ENCODE measurements around the gene CPVL.

The CPVL gene

DNA sequence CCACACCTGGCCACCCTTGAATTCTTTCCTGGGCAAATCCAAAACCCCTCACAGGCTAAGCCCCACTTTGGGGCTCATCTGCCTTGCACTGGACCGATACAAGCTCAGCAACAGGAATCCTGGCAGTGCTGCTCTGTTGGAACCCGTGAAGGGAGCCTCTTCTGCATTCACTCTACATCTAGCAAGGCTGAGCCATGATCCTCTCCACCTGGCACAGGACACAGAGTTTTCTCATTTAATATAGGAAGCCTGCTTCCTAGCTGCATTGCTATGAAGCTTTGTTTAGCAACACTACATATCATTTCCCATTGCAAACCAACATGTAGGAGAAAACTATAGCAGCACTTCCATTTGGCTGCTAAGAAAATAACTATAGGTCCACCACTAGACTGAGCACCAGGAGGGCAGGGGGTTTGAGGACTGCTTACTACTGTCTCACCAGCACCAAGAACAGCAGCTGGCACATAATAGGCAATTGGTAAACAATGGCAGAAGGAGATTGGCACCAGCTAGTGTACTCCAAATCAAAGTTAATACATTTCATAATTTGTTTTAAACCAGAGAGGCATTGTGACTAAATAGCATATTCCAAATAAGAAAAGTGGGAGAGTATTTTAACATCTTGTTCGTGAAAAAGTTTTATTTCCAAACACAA lies 56.1 kb downstream of the CPVL start:
- DNase-seq, result no peak

- DNase-seq, result no peak
Measured at GRCh38 chr7:29087840-29088170, 58.5 kb downstream of the CPVL start.

DNA sequence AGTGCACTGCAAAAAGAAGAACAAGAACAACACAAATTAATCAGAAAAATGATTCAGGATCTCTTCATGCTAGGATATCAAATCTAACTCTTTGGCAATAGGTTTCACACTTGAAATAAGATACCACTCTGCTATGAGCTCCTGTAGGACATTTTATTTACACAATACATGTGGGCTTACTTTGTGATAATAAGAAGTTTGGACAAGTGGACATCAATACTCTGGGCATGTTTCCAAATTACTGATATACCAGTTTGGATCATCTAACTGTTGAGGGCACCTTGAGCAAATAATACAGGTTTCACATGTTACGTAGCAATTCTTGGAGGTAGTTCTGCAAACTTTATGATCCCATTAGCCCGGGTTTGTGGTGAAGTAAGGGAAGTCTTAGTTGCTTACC lies 59.8 kb downstream of the CPVL start:
- no peak for DNase-seq

DNA sequence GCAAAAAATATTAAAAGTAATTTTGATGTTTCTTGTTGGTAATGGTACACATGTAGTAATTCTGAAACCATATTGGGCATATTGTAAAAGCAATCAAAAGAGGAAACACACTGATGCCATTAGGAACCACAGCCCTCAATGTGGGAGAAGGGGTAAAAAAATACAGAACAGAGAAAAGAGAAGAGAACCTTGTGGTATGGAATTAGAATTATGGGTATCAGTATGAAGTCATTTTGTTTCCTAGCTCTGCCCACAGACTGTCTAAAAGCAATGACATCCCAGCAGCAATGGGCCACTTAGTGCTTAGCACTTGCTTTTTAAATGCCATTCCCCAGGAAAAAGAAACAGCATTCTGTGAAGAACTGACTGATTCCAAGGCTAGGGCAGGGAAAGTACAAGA lies 61.5 kb downstream of the CPVL start:
- DNase-seq, result no peak

- DNase-seq, result no peak
Measured at GRCh38 chr7:29080803-29081202, 65.5 kb downstream of the CPVL start.

- DNase-seq, result no peak
Measured at GRCh38 chr7:29078311-29079260, 67.8 kb downstream of the CPVL start.

DNA sequence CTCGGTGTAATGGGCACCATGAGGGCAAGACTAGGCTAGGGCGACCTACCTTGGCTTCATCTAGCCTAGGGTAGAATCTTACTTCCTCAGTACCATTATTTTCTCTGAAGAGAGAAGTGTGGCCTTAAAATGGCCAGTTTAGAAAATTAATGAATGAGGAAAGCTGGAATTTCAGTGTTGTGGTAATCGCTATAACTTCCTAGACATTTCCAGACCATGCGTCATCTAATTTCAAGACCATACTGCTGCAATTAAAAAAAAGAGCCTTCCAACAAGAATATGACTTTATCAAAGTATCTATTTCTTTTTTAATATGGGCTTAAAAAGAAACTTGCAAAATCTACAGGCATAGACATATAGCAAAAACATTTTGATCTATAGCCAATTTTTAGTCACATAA lies 68.5 kb downstream of the CPVL start:
- no peak for DNase-seq

DNA sequence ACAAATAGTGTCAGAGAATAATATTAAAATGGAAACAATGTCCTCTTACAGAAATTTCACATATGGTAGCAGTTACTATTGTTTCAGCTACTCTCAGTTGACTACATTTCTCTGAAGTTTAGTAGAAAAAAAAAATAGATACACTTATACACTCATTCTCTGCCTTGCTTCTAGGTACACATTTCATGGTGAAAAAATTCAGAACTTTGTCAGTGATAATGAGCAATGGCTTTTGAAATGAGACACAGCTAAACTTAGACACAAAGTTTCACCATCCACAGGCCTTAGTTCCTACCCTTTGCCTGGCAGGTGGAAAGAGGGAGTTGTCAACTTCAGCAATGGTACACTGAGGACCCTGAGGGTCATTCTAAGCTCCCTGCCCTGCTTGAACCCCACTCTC lies 69.2 kb downstream of the CPVL start:
- no peak for DNase-seq

DNA sequence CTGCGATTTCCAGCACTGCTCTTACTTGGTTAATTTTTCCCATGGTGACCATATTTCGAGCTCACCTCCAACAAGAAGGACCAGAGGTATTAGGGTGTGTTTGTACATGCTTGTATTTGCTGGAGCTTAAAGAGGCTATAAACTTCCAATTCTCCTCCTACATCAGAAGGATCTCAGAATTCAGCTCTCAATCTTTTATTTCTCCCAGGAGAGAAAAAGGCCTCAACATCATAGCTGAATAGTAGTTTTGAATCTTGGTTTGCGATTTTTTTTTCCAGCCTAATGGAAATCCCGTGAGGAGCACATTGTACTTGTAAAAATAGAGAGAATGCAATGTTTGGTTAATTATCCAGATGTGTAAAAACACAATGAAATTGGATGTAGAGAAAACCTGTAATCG lies 69.7 kb downstream of the CPVL start:
- no peak for DNase-seq

- DNase-seq, result no peak
Measured at GRCh38 chr7:29075606-29076005, 70.7 kb downstream of the CPVL start.

DNA sequence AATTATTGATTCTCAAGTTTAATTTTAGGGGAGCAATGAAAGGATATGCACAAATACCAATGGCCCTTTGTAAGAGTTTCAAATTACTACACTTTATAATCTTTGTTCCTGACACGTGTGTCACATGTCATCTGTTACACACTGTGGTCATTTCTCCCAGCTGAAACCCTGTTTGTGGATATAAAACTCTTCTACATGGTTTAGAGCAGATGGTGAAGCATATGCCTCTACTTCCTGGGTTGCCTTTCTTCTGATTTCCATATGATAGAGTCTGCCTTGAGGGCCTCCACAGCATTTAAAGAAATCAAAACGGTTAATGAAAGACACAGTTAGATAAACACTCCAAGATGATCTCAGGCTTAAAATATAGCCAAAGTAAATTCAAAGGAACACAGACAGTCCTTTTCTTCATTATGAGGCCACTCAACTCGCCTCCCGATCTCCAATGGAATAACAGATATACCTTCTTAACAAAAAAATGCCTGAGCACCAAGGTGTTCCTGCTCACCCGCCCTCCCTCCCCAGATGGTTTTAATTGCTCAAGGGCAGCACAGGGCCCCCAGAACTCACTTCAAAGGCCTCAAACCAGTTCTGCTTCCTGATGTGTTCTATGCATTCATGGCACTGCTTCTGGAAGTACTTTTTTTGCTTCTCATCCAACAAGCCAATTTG lies 75.0 kb downstream of the CPVL start:
- DNase-seq, result no peak

GRCh38 chr7:29066641-29067040 lies 79.7 kb downstream of the CPVL start:
- no peak for DNase-seq

DNA sequence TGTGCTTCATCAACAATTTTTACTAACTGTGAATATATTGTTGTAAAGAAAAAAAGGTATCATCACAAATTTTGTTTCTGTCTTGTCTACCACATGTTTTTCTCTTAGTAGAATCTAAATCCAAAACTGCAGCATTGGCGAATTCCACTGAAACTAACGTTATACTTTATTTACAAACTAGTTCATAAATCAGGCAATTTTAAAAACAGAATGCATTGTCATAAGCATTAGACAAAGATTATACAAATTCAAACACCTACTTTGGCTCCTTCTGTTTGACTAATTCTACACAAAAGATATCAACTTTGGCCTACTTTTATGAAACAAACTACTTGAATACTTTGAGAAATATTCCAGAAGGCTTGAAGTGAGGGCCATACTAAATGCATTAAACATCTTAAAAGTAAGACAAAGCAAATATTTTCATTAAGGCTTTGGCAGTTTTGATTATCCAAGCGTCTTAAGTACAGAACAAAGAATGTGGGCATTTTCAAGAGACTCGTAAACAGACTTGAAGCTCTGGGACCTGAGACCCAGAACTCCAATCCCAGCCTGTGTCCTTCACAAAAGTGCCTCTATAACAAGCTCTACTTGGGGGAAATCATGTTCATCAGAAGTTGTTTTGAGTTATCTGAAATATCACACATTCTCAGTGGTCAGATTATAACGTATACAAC lies 81.0 kb downstream of the CPVL start:
- DNase-seq, result no peak

- no peak for DNase-seq
Measured at GRCh38 chr7:29063872-29064271, 82.5 kb downstream of the CPVL start.

GRCh38 chr7:29063236-29063635 lies 83.1 kb downstream of the CPVL start:
- DNase-seq, result no peak

DNA sequence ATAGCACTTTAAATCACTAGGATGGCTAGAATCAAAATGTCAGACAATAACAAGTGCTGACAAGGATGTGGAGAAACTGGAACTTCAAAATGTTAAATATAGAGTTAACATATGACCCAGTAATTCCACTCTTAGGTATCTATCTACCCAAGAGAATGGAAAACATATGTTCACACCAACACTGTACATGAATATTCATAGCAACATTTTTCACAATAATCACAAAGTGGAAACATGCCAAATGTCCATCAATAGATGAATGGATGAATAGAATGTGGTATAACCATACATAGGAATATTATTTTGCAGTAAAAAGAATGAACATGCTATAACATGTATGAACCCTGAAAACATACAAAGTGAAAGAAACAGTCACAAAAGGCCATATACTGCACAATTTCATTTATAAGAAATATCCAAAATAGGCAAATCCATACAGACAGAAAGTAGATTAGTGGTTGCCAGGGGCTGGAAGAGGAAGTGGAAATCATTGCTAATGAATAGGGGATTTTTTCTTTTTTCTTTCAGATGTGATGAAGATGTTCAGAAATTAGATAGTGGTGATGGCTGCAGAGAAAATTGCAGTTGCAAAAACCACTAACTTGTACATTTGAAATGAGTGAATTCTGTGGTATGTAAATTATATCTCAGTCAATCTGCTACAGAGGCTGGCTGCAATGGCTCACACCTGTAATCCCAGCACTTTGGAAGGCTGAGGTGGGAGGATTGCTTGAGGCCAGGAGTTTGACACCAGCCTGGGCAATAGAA lies 93.0 kb downstream of the CPVL start:
- DNase-seq, result no peak

- no peak for DNase-seq
Measured at GRCh38 chr7:29046978-29047377, 99.4 kb downstream of the CPVL start.

DNA sequence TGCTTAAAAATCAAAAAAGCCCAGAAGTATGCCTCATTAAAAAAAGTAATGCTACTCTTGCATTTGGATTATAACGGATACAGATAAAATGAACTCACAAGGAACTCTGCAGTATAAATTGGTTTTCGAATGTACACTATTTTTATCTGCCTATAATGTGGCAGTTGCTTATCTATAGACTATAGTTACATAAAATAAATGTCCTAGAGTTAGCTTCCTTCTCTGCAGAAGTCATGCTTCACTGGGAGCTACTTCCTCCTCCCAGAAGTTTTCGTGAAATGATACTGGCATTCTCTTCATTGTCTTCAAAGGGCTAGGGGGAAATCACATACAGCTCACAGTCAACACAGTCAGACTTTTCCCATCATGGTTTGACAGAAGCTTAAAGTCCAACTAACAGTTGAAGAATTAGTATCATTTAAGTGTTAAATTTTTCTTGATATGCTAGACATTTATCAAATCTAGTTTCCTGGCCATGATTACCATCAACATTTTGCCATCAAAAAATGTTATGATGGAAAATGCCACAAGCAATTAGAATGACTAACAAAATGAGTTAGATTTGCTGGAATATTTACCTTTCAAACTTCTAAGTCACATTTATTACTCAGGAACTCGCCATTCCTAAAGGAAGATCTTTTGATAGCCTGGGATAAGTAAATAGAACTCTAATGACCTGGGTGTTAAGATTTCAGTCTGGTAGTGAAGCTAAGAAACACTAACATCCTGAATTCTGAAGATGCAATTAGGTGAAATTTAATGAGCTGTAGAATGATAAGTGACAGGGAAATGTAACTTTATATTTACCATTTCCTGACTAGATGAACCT lies 100.9 kb downstream of the CPVL start:
- DNase-seq, result no peak

- DNase-seq, result no peak
Measured at GRCh38 chr7:29044554-29044953, 101.8 kb downstream of the CPVL start.

GRCh38 chr7:29043576-29043975 lies 102.8 kb downstream of the CPVL start:
- DNase-seq, result no peak

DNA sequence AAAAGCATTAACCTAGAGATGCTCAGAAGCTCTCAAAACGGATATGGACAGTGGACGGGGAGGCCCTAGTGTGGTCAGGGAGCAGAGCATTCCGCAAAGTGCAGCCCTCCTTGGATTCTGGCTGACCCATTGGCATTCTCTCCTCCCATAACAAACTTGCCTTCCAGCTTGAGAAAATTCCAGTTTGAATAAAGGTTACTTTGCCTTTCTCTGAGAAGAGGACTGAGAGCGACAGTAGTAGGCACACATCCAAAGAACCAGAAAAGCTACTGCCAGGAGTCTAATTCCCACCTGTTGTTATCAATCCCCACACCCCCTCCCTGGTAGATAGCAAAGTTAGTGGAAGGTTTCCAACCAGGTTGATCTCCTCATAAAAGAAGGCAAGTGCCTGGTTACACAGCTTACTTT lies 103.5 kb downstream of the CPVL start:
- DNase-seq, result no peak

- no peak for DNase-seq
Measured at GRCh38 chr7:29041991-29042390, 104.3 kb downstream of the CPVL start.
